Duodenal mucosa (tissue), 2 donors: Measurements from ENCODE around the gene OR10P1.

Experiments used
- H3K27ac ChIP-seq: one replicate; pipeline ENCODE4 v1.7.0; 2013; ENCODE audit warnings: low read depth, low read length
- H3K27me3 ChIP-seq, 2 donors: one replicate each; pipeline ENCODE4 v1.7.0; 2013; ENCODE audit warnings: low read length in 2 of 2, control low read depth in 1 of 2; ENCODE audit not compliant: insufficient read depth in 2 of 2, control insufficient read depth in 1 of 2
- H3K36me3 ChIP-seq, 2 donors: one replicate each; pipeline ENCODE4 v1.7.0; 2013; ENCODE audit warnings: low read length in 2 of 2, control low read depth in 1 of 2; ENCODE audit not compliant: insufficient read depth in 2 of 2, control insufficient read depth in 1 of 2
- H3K4me1 ChIP-seq, 2 donors: one replicate each; pipeline ENCODE4 v1.7.0; 2013; ENCODE audit warnings: low read length in 2 of 2, control low read depth in 1 of 2; ENCODE audit not compliant: insufficient read depth in 2 of 2, control insufficient read depth in 1 of 2
- H3K4me3 ChIP-seq, 2 donors: one replicate each; pipeline ENCODE4 v1.7.0; 2013; ENCODE audit warnings: low read length in 2 of 2, low read depth in 1 of 2
- H3K9ac ChIP-seq, 2 donors: one replicate each; pipeline ENCODE4 v1.7.0; 2013; ENCODE audit warnings: low read length in 2 of 2, low read depth in 1 of 2
- H3K9me3 ChIP-seq, 2 donors: one replicate each; pipeline ENCODE4 v1.7.0; 2013; ENCODE audit warnings: low read length in 2 of 2, control low read depth in 1 of 2; ENCODE audit not compliant: control insufficient read depth in 1 of 2

Gene OR10P1

DNA sequence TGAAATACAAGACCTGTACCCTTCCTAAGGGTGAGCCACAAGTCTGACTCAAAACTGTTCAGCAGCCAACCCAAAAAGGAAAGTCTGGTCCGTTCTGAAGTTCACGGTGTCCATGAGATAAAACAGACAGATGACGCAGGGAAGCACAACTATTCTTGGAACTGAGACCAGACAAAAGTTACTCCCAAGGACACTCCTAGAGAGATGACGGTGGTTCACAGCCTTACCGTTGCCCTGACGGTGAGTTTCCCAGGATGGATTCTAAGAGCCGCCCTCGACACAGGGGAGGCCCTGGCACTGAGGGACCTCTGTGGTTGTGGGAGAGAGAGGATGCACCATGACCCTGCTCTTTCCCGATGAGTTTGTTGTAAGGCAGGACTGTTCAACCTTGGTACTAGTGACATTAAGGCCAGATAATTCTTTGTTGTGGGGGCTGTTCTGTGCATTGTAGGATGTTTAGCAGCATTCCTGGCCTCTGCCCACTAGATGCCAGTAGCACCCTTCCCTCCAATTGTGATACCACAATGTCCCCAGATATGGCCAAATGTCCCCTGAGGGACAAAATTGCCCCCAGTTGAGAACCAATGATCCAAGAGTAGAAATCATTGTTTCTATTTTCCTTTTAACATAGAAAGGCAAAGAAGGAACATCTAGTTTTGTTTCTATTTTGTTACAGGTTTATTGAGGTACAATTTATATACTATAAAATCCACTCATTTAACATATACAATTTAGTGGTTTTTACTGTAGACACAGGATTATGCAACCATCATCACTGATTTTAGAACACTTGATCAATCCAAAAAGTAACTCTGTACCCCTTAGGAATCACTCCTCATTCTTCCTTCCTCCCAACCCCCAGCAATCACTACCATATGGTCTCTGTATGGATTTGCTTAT, 23.0 kb downstream of the OR10P1 start:
- H3K27me3 ChIP-seq: no peaks in the 10 kb centered on the region
- no peak overlapping the region for H3K27ac ChIP-seq
- H3K4me3 ChIP-seq: no peak overlapping the region
- H3K9ac ChIP-seq: peak overlapping the region in 1 of 2 donors; percentile 53
- H3K9me3 ChIP-seq: no peaks in the 10 kb centered on the region
- peaks cover 32 to 33% of the 10 kb centered on the region in 2 donors for H3K4me1 ChIP-seq
- H3K36me3 ChIP-seq: no peaks in the 10 kb centered on the region

DNA sequence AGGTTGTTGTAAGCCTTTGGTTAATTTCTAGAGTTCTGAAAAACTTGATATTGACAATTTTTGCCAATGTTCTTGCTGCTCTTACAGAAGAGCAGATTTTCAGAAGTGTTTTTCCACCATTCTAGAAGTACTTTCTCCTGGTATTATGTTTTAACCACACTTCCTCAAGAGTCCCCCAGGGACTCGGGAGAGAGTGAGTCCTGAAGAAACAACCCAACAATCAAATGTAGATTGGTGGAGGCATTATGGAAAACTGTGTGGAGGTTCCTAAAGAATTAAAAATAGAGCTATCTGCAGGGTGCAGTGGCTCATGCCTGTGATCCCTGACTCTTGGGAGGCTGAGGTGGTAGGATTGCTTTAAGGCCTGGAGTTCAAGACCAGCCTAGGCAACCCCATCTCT, 26.7 kb downstream of the OR10P1 start:
- Histone ChIP-seq H3K9me3 (no peaks in the 10 kb centered on the region), H3K9ac (no peak overlapping the region), H3K27me3 (no peaks in the 10 kb centered on the region), H3K4me1 (peaks cover 11 to 13% of the 10 kb centered on the region in 2 donors), H3K4me3 (no peak overlapping the region), H3K27ac (no peak overlapping the region), H3K36me3 (no peaks in the 10 kb centered on the region)

DNA sequence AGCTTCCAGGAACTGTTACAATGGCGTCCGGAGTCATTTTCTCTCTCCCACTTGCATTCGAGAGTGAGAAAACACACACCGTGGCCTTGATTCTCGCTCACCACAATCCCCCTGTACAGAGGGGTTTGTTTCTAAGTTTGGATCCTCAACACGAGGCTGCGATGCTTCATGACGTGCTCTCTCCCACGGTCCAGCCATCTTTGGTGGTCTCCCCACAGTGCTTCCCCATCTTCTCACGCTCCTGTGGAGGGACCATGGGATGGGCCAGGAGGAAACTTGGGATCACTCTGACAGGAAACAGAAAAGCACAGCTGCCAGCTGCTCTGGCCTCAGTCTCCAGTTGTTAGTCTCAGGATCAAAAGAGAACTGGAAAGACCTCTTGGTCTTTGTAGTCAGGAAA, 28.1 kb downstream of the OR10P1 start:
- Histone ChIP-seq H3K27me3 (no peaks in the 10 kb centered on the region), H3K4me3 (no peak overlapping the region), H3K4me1 (peaks cover 2 to 4% of the 10 kb centered on the region in 2 donors), H3K27ac (no peak overlapping the region), H3K9me3 (no peaks in the 10 kb centered on the region), H3K9ac (no peak overlapping the region), H3K36me3 (no peaks in the 10 kb centered on the region)

DNA sequence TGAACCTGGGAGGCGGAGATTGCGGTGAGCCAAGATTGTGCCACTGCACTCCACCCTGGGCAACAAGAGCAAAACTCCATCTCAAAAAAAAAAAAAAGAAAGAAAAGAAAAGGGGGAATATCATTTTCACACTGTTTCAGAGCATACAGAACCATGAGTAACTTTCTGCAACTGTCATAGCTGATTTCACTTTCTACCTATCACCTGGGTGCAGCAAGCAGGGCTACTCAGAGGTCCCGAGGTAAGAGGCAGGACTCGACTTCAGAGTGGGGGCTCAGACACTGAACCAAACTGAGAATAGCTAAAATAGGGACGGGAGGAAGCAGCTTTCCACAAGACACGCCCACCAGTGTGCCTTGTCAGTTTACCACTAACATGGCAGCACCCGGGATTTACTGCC, 29.8 kb downstream of the OR10P1 start:
- no peaks in the 10 kb centered on the region for H3K36me3 ChIP-seq
- peaks cover 15 to 17% of the 10 kb centered on the region in 2 donors for H3K4me1 ChIP-seq
- no peaks in the 10 kb centered on the region for H3K27me3 ChIP-seq
- H3K27ac ChIP-seq: no peak overlapping the region
- H3K9ac ChIP-seq: no peak overlapping the region
- H3K4me3 ChIP-seq: no peak overlapping the region
- no peaks in the 10 kb centered on the region for H3K9me3 ChIP-seq

- Histone ChIP-seq H3K9ac (no peak overlapping the region), H3K4me3 (no peak overlapping the region), H3K36me3 (no peaks in the 10 kb centered on the region), H3K27ac (no peak overlapping the region), H3K27me3 (no peaks in the 10 kb centered on the region), H3K9me3 (no peaks in the 10 kb centered on the region), H3K4me1 (peaks cover 21 to 24% of the 10 kb centered on the region in 2 donors)
Measured at GRCh38 chr12:55670276-55670675, 33.6 kb downstream of the OR10P1 start.

DNA sequence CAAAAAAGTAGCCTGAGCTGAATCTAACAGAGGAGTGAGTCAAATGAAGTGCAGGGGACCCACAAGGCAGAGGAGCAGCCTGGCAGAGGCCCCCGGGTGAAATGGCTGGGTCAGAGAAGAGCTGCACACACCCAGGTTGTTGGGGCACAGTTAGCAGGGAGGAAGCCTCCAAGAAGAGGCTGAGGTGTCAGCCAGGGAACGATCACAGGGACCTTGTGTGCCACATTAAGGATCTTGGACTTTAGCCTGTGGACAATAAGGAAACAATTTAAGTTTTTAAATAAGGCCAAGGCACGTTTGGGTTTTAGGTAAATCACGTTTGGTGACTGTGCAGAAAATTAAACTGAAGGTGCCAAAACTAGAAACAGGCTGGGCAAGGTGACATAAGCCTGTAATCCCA, 35.1 kb downstream of the OR10P1 start:
- H3K36me3 ChIP-seq: no peaks in the 10 kb centered on the region
- H3K9ac ChIP-seq: no peak overlapping the region
- H3K4me3 ChIP-seq: no peak overlapping the region
- H3K27ac ChIP-seq: no peak overlapping the region
- peaks cover 21 to 24% of the 10 kb centered on the region in 2 donors for H3K4me1 ChIP-seq
- no peaks in the 10 kb centered on the region for H3K27me3 ChIP-seq
- H3K9me3 ChIP-seq: no peaks in the 10 kb centered on the region

DNA sequence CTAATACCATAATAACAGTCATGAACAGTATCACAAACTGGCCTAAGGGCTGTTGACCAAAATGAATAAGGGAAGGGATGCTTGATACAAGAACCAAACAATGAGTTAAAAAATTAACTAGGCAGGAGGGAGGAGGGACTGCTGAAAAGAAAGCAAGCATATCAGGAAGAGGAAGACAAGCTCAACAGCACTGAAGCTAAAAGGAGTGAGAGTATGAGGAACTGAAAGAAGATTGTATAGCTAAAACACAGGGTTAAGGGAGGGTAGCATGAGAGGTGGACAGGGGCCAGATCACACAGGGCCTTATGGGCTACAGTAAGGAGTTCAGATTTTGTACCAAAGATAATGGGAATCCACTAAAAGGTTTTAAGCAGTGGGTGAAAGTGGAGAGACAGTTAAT, 36.9 kb downstream of the OR10P1 start:
- Histone ChIP-seq H3K9me3 (no peaks in the 10 kb centered on the region), H3K36me3 (no peaks in the 10 kb centered on the region), H3K9ac (no peak overlapping the region), H3K27me3 (no peaks in the 10 kb centered on the region), H3K27ac (no peak overlapping the region), H3K4me3 (no peak overlapping the region), H3K4me1 (peaks cover 21 to 24% of the 10 kb centered on the region in 2 donors)

GRCh38 chr12:55675666-55676065, 39.0 kb downstream of the OR10P1 start:
- Histone ChIP-seq H3K4me1 (peaks cover 10 to 12% of the 10 kb centered on the region in 2 donors), H3K9ac (no peak overlapping the region)

GRCh38 chr12:55676707-55677106, 40.0 kb downstream of the OR10P1 start:
- no peak overlapping the region for H3K27ac ChIP-seq
- no peaks in the 10 kb centered on the region for H3K27me3 ChIP-seq

More at GRCh38 chr12:55675666-55676065, 39.0 kb downstream of the OR10P1 start:
- H3K27me3 ChIP-seq: no peaks in the 10 kb centered on the region
- no peaks in the 10 kb centered on the region for H3K36me3 ChIP-seq
- H3K4me3 ChIP-seq: no peak overlapping the region
- H3K9me3 ChIP-seq: no peaks in the 10 kb centered on the region
- no peak overlapping the region for H3K27ac ChIP-seq

DNA sequence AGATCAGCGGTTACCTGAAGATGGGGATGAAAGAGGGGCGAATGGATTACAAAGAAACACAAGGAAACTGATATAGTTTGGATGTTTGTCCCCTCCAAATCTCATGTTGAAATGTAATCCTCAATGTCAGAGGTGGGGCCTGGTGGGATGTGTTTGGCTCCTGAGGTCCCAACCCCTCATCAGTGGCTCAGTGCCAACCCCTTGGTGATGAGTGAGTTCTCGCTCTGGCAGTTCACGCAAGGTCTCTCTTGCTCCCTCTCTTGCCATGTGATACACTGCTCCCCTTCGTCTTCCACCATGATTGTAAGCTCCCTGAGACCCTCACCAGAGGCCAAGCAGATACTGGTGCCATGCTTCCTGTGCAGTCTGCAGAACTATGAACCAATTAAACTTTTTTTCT, 43.0 kb downstream of the OR10P1 start:
- H3K27ac ChIP-seq: no peak overlapping the region
- H3K36me3 ChIP-seq: peaks cover 0 to 3% of the 10 kb centered on the region in 2 donors
- H3K9ac ChIP-seq: no peak overlapping the region
- H3K27me3 ChIP-seq: no peaks in the 10 kb centered on the region
- H3K4me3 ChIP-seq: no peak overlapping the region
- no peaks in the 10 kb centered on the region for H3K9me3 ChIP-seq
- peaks cover 9 to 13% of the 10 kb centered on the region in 2 donors for H3K4me1 ChIP-seq

More at GRCh38 chr12:55676707-55677106, 40.0 kb downstream of the OR10P1 start:
- no peak overlapping the region for H3K4me3 ChIP-seq
- H3K36me3 ChIP-seq: no peaks in the 10 kb centered on the region
- H3K9ac ChIP-seq: no peak overlapping the region
- H3K4me1 ChIP-seq: peaks cover 11 to 13% of the 10 kb centered on the region in 2 donors
- no peaks in the 10 kb centered on the region for H3K9me3 ChIP-seq
